HepG2 (cell line): ENCODE data around the gene KRT12. TPM values are rescaled to one million over a fixed set of nuclear protein-coding genes. Genes with fewer than 3 reads are reported as not detected.

Experiments used
- CENPX ChIP-seq: sonication (generic); formaldehyde crosslinking; IDR thresholded peaks from 2 replicates; pipeline ENCODE4 v1.9.0; 2021; ENCODE audit warnings: mild to moderate bottlenecking, missing genetic modification reagents, moderate library complexity
- KIAA2018 ChIP-seq: sonication (generic); formaldehyde crosslinking; IDR thresholded peaks from 2 replicates; pipeline ENCODE4 v1.5.0; 2020; ENCODE audit warnings: mild to moderate bottlenecking, missing genetic modification reagents, borderline replicate concordance
- KLF11 ChIP-seq: IDR thresholded peaks from 2 replicates; pipeline ENCODE4 v1.6.1; 2016; ENCODE audit warnings: missing compliant biosample characterization
- KLF13 ChIP-seq: sonication (generic); formaldehyde crosslinking; IDR thresholded peaks from 2 replicates; pipeline ENCODE4 v1.4.0; 2020; ENCODE audit warnings: mild to moderate bottlenecking, missing genetic modification reagents
- KLF16 ChIP-seq, 2 experiments: sonication (generic) in 1 of 2; formaldehyde crosslinking in 1 of 2; IDR thresholded peaks; 2 replicates each; pipeline versions ENCODE4 v1.6.1 to v1.8.0; 2016 to 2023; ENCODE audit warnings: missing genetic modification reagents in 2 of 2, missing compliant biosample characterization in 1 of 2
- MAF1 ChIP-seq: sonication (generic); formaldehyde crosslinking; IDR thresholded peaks from 2 replicates; pipeline ENCODE4 v1.5.0; 2020; ENCODE audit warnings: missing genetic modification reagents, borderline replicate concordance
- MNT ChIP-seq: fragments of 450-650 bp; IDR thresholded peaks from 2 replicates; pipeline ENCODE4 v1.6.1; 2016
- TBP ChIP-seq: sonication (generic); formaldehyde crosslinking; IDR thresholded peaks from 2 replicates; pipeline ENCODE4 v1.5.0; 2020; ENCODE audit warnings: missing genetic modification reagents
- TMF1 ChIP-seq: sonication (generic); formaldehyde crosslinking; IDR thresholded peaks from 2 replicates; pipeline ENCODE4 v1.8.1; 2022; ENCODE audit warnings: low read depth, missing genetic modification reagents
- TOPORS ChIP-seq: sonication (generic); formaldehyde crosslinking; IDR thresholded peaks from 2 replicates; pipeline ENCODE4 v1.8.0; 2023; ENCODE audit warnings: mild to moderate bottlenecking, missing genetic modification reagents
- ZNF383 ChIP-seq: sonication (generic); formaldehyde crosslinking; IDR thresholded peaks from 2 replicates; pipeline ENCODE4 v1.4.0; 2020; ENCODE audit warnings: missing genetic modification reagents, mild to moderate bottlenecking, borderline replicate concordance
- ZNF407 ChIP-seq: sonication (generic); formaldehyde crosslinking; IDR thresholded peaks from one replicate; pipeline ENCODE4 v1.5.1; 2020; ENCODE audit warnings: mild to moderate bottlenecking, missing genetic modification reagents; ENCODE audit errors: not compliant biosample characterization
- polyA plus RNA-seq, 8 experiments: library from polyadenylated mRNA; depleted of rRNA in 3 of 8; stranded (reverse) in 7 of 8; unstranded in 1 of 8; fragments of >200 nt; fragmentation: Illumina TruSeq in 4 of 8; extraction: Trizol in 4 of 8; gene quantifications; 2 replicates each; pipeline versions ENCODE4 v1.2.1 to v1.2.3, GENCODE V29; 2011 to 2016; ENCODE audit warnings: low read depth in 4 of 8, missing spikeins in 1 of 8, mixed read lengths in 1 of 8; ENCODE audit not compliant: insufficient read depth in 1 of 8
- total RNA-seq, 5 experiments: library from RNA; depleted of rRNA; stranded (reverse); fragments of >200 nt; fragmentation: Illumina TruSeq; extraction: Trizol; gene quantifications; 2 replicates each; pipeline ENCODE4 v1.2.3, GENCODE V29; 2016; ENCODE audit warnings: low read depth in 1 of 5

The KRT12 gene
- total and polyA plus RNA-seq, 2 of the 13 experiments (the other 11 are each of a cell fraction or from before 2014, with no cell fraction given) = 0.07 to 0.09 TPM

- no peak for TF ChIP-seq ZNF407
- no peak for TF ChIP-seq TOPORS (CRISPR knock-in tag)
- TF ChIP-seq MAF1 (CRISPR knock-in tag) = no peak
- TF ChIP-seq KLF16 (CRISPR knock-in tag; IDR thresholded peaks at IDR 0.05) = no peak; a peak in 1 of 4 replicates
- no peak for TF ChIP-seq KLF11
- no peak for TF ChIP-seq ZNF383 (CRISPR knock-in tag)
- no peak for TF ChIP-seq KIAA2018
- TF ChIP-seq CENPX (CRISPR knock-in tag) = no peak
- TF ChIP-seq TMF1 = no peak
- TF ChIP-seq MNT = no peak
- TF ChIP-seq KLF13 (CRISPR knock-in tag) = no peak
- TF ChIP-seq TBP (CRISPR knock-in tag) = no peak
Observed at GRCh38 chr17:40915199-40915661, 48.2 kb upstream of the KRT12 start (continued).
